Measurements from ENCODE around the gene TCEAL7.

- peak; percentile 52 to 90 (median 86) for TF ChIP-seq POLR2AphosphoS5 (IDR thresholded peaks at IDR 0.05)
- TF ChIP-seq, protein P1, sequence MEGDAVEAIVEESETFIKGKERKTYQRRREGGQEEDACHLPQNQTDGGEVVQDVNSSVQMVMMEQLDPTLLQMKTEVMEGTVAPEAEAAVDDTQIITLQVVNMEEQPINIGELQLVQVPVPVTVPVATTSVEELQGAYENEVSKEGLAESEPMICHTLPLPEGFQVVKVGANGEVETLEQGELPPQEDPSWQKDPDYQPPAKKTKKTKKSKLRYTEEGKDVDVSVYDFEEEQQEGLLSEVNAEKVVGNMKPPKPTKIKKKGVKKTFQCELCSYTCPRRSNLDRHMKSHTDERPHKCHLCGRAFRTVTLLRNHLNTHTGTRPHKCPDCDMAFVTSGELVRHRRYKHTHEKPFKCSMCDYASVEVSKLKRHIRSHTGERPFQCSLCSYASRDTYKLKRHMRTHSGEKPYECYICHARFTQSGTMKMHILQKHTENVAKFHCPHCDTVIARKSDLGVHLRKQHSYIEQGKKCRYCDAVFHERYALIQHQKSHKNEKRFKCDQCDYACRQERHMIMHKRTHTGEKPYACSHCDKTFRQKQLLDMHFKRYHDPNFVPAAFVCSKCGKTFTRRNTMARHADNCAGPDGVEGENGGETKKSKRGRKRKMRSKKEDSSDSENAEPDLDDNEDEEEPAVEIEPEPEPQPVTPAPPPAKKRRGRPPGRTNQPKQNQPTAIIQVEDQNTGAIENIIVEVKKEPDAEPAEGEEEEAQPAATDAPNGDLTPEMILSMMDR (IDR thresholded peaks at IDR 0.05): no peak
- TF ChIP-seq POLR2A (IDR thresholded peaks at IDR 0.05): peak in 1 of 4 donors; percentile 41
- TF ChIP-seq EP300 (IDR thresholded peaks at IDR 0.05): no peak
Observed at GRCh38 chrX:103310555-103311398, 19.3 kb upstream of the TCEAL7 start, which contains the start of gene BEX2.

All from stomach (tissue), 4 donors.